B cell (primary cell): ENCODE results near the gene LAMA2. TPM values are rescaled to one million over a fixed set of nuclear protein-coding genes. Genes with fewer than 3 reads are reported as not detected.

ENCODE experiments used
- ATAC-seq: fragments of 200-7000 bp; cut with Tn5 transposase; one replicate; pipeline ENCODE4 v1.10.0; 2021; ENCODE audit warnings: low read depth, mild to moderate bottlenecking, moderate number of reproducible peaks, moderate library complexity
- CTCF ChIA-PET: fragments of 350-600 bp; sonication (Branson Sonifier 250); formaldehyde crosslinking; loops from one replicate; lab custom pipeline; 2021; ENCODE audit warnings: antibody characterized with exemption, inconsistent platforms; lab: Charles Lee
- POLR2A ChIA-PET: fragments of 350-600 bp; sonication (Branson Sonifier 250); formaldehyde crosslinking; loops from one replicate; lab custom pipeline; 2021; ENCODE audit warnings: antibody characterized with exemption; lab: Charles Lee
- DNase-seq: peaks from one replicate; pipeline ENCODE4 v3.0.0; 2013
- H2AFZ ChIP-seq: 2 replicates; pipeline ENCODE4 v1.6.1; 2012; ENCODE audit warnings: mild to moderate bottlenecking, low read depth, low read length; ENCODE audit not compliant: insufficient read depth, poor library complexity, severe bottlenecking
- H3K27ac ChIP-seq, 2 donors: 1 replicate in 1 of 2; 2 replicates in 1 of 2; pipeline ENCODE4 v1.5.1; 2012 to 2013; ENCODE audit warnings: low read length in 2 of 2, mild to moderate bottlenecking in 2 of 2, moderate library complexity in 1 of 2
- H3K27me3 ChIP-seq, 4 experiments: fragments of 200-600 bp in 1 of 4; sonication (generic) in 1 of 4; replicated peaks in 1 of 4; 1 replicate in 2 of 4; 2 replicates in 2 of 4; pipeline versions ENCODE4 v1.6.1 to v1.7.0; 2013 to 2016; ENCODE audit warnings: low read length in 3 of 4, mild to moderate bottlenecking in 2 of 4, mixed read lengths in 1 of 4, moderate library complexity in 1 of 4; ENCODE audit not compliant: insufficient read depth in 4 of 4, control insufficient read depth in 3 of 4; ENCODE audit errors: control extremely low read depth in 1 of 4
- H3K36me3 ChIP-seq, 2 experiments: replicated peaks in 1 of 2; 1 replicate in 1 of 2; 2 replicates in 1 of 2; pipeline versions ENCODE4 v1.6.1 to v1.7.1; 2013; ENCODE audit warnings: low read length in 1 of 2; ENCODE audit not compliant: insufficient read depth in 2 of 2, control insufficient read depth in 1 of 2; ENCODE audit errors: control extremely low read depth in 1 of 2, extremely low read depth in 1 of 2
- H3K4me1 ChIP-seq, 2 donors: fragments of 200-600 bp in 1 of 2; sonication (generic) in 1 of 2; 1 replicate in 1 of 2; 2 replicates in 1 of 2; pipeline versions ENCODE4 v1.5.1 to v1.6.1; 2013 to 2017; ENCODE audit warnings: low read length in 2 of 2; ENCODE audit not compliant: control insufficient read depth in 2 of 2, insufficient read depth in 2 of 2
- H3K4me2 ChIP-seq: replicated peaks from 2 replicates; pipeline ENCODE3; 2012; ENCODE audit warnings: mild to moderate bottlenecking, low read depth, low read length; ENCODE audit not compliant: poor library complexity, severe bottlenecking
- H3K4me3 ChIP-seq, 5 experiments: fragments of 200-600 bp in 1 of 5; sonication (generic) in 1 of 5; 1 replicate in 3 of 5; 2 replicates in 2 of 5; pipeline versions ENCODE4 v1.5.1 to v1.7.0; 2011 to 2016; ENCODE audit warnings: low read length in 4 of 5, mild to moderate bottlenecking in 4 of 5, low read depth in 2 of 5, control low read depth in 1 of 5, moderate library complexity in 1 of 5; ENCODE audit not compliant: insufficient read depth in 1 of 5; ENCODE audit errors: control extremely low read depth in 1 of 5, extremely low read depth in 1 of 5
- H3K79me2 ChIP-seq: fragments of 200-600 bp; sonication (generic); one replicate; pipeline ENCODE4 v1.6.0; 2016; ENCODE audit warnings: low read length; ENCODE audit not compliant: control insufficient read depth, insufficient read depth
- H3K9ac ChIP-seq: fragments of 200-600 bp; sonication (generic); 2 replicates; pipeline ENCODE4 v1.6.1; 2017; ENCODE audit warnings: mild to moderate bottlenecking, low read length, moderate library complexity
- H3K9me3 ChIP-seq, 3 donors: one replicate each; pipeline versions ENCODE4 v1.6.1 to v1.7.1; 2013; ENCODE audit warnings: low read length in 2 of 3; ENCODE audit not compliant: control insufficient read depth in 2 of 3, insufficient read depth in 1 of 3; ENCODE audit errors: control extremely low read depth in 1 of 3
- H4K20me1 ChIP-seq: 2 replicates; pipeline ENCODE4 v1.6.0; 2012; ENCODE audit warnings: mild to moderate bottlenecking, low read length; ENCODE audit not compliant: insufficient read depth, control insufficient read depth, poor library complexity, severe bottlenecking
- H3K27ac Mint-ChIP-seq: one replicate; pipeline ENCODE4 v1.8.0; 2021; ENCODE audit warnings: mixed read lengths
- H3K27me3 Mint-ChIP-seq: one replicate; pipeline ENCODE4 v1.8.0; 2021; ENCODE audit warnings: mixed read lengths
- H3K4me1 Mint-ChIP-seq: one replicate; pipeline ENCODE4 v1.8.0; 2021; ENCODE audit warnings: mixed read lengths
- H3K4me3 Mint-ChIP-seq: one replicate; pipeline ENCODE4 v1.8.0; 2021; ENCODE audit warnings: mixed read lengths
- H3K9me3 Mint-ChIP-seq: one replicate; pipeline ENCODE4 v1.8.0; 2022; ENCODE audit warnings: mixed read lengths; ENCODE audit not compliant: insufficient read depth
- CTCF ChIP-seq: fragments of 200-600 bp; IDR thresholded peaks from one replicate; pipeline ENCODE4 v1.8.0; 2022; ENCODE audit warnings: antibody characterized with exemption, mild to moderate bottlenecking
- EZH2 ChIP-seq: IDR thresholded peaks from 2 replicates; pipeline ENCODE4 v1.6.1; 2012; ENCODE audit warnings: borderline replicate concordance, low read depth, mild to moderate bottlenecking, moderate library complexity, low read length; ENCODE audit not compliant: insufficient read depth, poor library complexity, severe bottlenecking
- WGBS: methylation state at CpG from one replicate; pipeline ENCODE4 v1.1.5; 2013; ENCODE audit warnings: missing lambda C conversion rate; ENCODE audit not compliant: insufficient coverage; 5-methylcytosine and 5-hydroxymethylcytosine counted together
- intact Hi-C: fragments of 100-400 bp; cut with micrococcal nuclease; formaldehyde crosslinking; loops from one replicate; pipeline ENCODE4 v1.10.0; 2022
- polyA plus RNA-seq: library from polyadenylated mRNA; depleted of rRNA; stranded (reverse); fragments of >200 nt; gene quantifications from 2 replicates; pipeline ENCODE4 v1.2.3, GENCODE V29; 2012
- total RNA-seq, 2 donors: library from RNA; stranded (reverse); fragments of 120-200 nt in 1 of 2; gene quantifications; 1 replicate in 1 of 2; 2 replicates in 1 of 2; pipeline versions ENCODE4 v1.2.3 to v1.2.4, GENCODE V29; 2013 to 2022

The LAMA2 gene
- total and polyA plus RNA-seq, 2 donors (not counting 1 experiment from before 2014, with no cell fraction given): 0.16 TPM; not detected in 1

- H3K79me2 ChIP-seq: no peaks in the 10 kb centered on the region
- H3K36me3 ChIP-seq: no peaks in the 10 kb centered on the region
- ATAC-seq (no peak), DNase-seq (no peak)
- intact Hi-C loops: no loop called here
- no peaks in the 10 kb centered on the region for H3K4me1 ChIP-seq
- no peaks in the 10 kb centered on the region for H3K4me1 Mint-ChIP-seq
- H3K27me3 Mint-ChIP-seq: no peaks in the 10 kb centered on the region
- ChIA-PET CTCF (interaction anchor here (1.2 kb wide), 1 partner anchor 14 kb away, joined by 3 read pairs; no protein-coding TSS in a partner anchor), POLR2A (no interaction called here)
- no peaks in the 10 kb centered on the region for H4K20me1 ChIP-seq
- H3K9me3 Mint-ChIP-seq: no peaks in the 10 kb centered on the region
- TF ChIP-seq CTCF (no peak), EZH2 (no peak)
- no peak overlapping the region for H3K27ac Mint-ChIP-seq
- H2AFZ ChIP-seq: no peak overlapping the region
- no peak overlapping the region for H3K4me3 ChIP-seq
- no peak overlapping the region for H3K4me2 ChIP-seq
- no CpG with 5 or more reads among the region's 1 CpG for WGBS
- H3K9ac ChIP-seq: no peak overlapping the region
- H3K4me3 Mint-ChIP-seq: no peak overlapping the region
- H3K27ac ChIP-seq: no peak overlapping the region
- no peaks in the 10 kb centered on the region for H3K27me3 ChIP-seq
- H3K9me3 ChIP-seq: no peaks in the 10 kb centered on the region
These were observed 379.7 kb downstream of the LAMA2 start for GRCh38 chr6:129262661-129263060.

DNA sequence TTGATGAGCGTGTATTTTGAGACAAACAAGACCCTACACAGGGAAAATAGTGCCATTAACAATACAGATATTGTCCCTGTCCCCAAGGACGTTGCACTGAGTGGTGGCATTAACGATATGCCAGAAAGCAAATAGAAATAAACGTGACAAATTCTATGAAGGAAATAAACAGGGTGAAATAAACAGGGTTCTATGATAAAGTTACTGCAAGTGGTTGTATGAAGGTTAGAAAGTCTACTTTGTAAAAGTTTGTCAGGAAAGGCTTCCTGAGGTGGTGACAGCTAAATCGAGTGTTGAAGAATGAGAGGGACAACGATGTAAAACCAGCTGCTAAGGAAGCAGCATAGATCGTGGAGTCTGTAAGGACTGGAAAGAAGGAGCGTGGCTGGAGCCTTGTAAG is 380.2 kb downstream of the LAMA2 start:
- intact Hi-C loops: no loop called here
- no peak overlapping the region for H3K27ac Mint-ChIP-seq

More for the DNA sequence above, 380.2 kb downstream of the LAMA2 start:
- Mint-ChIP-seq H3K27me3 (no peaks in the 10 kb centered on the region), H3K4me3 (no peak overlapping the region), H3K4me1 (no peaks in the 10 kb centered on the region), H3K9me3 (no peaks in the 10 kb centered on the region)
- ChIA-PET POLR2A (no interaction called here), CTCF (interaction anchor here (1.2 kb wide), 1 partner anchor 13 kb away, joined by 3 read pairs; no protein-coding TSS in a partner anchor)
- H2AFZ ChIP-seq: no peak overlapping the region
- 74% methylated on average over 6 of the region's 8 CpGs for WGBS
- no peak for ATAC-seq
- no peak for DNase-seq
- H3K79me2 ChIP-seq: no peaks in the 10 kb centered on the region
- no peaks in the 10 kb centered on the region for H4K20me1 ChIP-seq
- no peak overlapping the region for H3K27ac ChIP-seq
- no peak overlapping the region for H3K4me3 ChIP-seq
- no peak overlapping the region for H3K4me2 ChIP-seq
- H3K9me3 ChIP-seq: no peaks in the 10 kb centered on the region
- no peak overlapping the region for H3K9ac ChIP-seq
- no peaks in the 10 kb centered on the region for H3K4me1 ChIP-seq
- H3K36me3 ChIP-seq: no peaks in the 10 kb centered on the region
- H3K27me3 ChIP-seq: no peaks in the 10 kb centered on the region
- no peak for TF ChIP-seq CTCF
